ENCODE data around the gene VSTM2B.

DNA sequence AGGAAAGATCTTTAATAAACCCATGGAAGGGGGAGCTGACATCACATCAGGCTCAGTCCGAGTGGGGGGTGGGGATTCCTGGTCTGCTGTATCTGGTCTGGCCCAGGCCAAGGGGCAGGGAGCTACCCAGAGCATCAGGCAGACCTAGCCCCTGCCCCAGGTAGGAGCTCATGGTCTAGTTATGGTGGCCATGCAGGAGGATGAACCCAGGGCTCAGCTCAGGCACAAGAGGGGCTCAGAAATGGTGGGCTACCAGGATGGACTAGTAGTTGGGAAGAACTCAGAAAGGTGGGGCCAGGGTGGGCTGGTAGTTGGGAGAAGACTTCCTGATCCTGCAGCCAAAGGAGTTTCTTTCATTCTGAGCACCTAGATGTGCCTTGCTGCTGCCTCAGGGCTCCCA is 14.3 kb downstream of the VSTM2B start:
- TF ChIP-seq CTCF (IDR thresholded peaks at IDR 0.05; ENCODE audit: low read depth, low read length), result no peak
- TF ChIP-seq EZH2phosphoT487 (IDR thresholded peaks at IDR 0.05; ENCODE audit: low read depth), result no peak
